GM10248 (cell line): ENCODE measurements around the gene DNAJC6.

Experiments used
- CTCF ChIA-PET: fragments of 300-600 bp; sonication (Branson Sonifier 250); formaldehyde crosslinking; extraction: SDS; loops from one replicate; lab custom pipeline; 2021; ENCODE audit warnings: antibody characterized with exemption; lab: Yijun Ruan, JAX
- POLR2A ChIA-PET: fragments of 350-650 bp; sonication (Branson Sonifier 250); formaldehyde crosslinking; extraction: SDS; loops from one replicate; lab custom pipeline; 2020; ENCODE audit warnings: antibody characterized with exemption; lab: Yijun Ruan, JAX
- DNase-seq: peaks from one replicate; pipeline ENCODE4 v3.0.0; 2012; ENCODE audit errors: extremely low spot score
- CTCF ChIP-seq: IDR thresholded peaks from 2 replicates; pipeline ENCODE4 v1.5.1; 2012; ENCODE audit warnings: mild to moderate bottlenecking, low read depth; ENCODE audit errors: extremely low read depth, missing control alignments, control extremely low read depth

DNAJC6 gene

GRCh38 chr1:65456481-65456880, 147.1 kb downstream of the DNAJC6 start:
- POLR2A ChIA-PET, result no interaction called here
- CTCF ChIA-PET, result no interaction called here
- no peak for TF ChIP-seq CTCF

DNA sequence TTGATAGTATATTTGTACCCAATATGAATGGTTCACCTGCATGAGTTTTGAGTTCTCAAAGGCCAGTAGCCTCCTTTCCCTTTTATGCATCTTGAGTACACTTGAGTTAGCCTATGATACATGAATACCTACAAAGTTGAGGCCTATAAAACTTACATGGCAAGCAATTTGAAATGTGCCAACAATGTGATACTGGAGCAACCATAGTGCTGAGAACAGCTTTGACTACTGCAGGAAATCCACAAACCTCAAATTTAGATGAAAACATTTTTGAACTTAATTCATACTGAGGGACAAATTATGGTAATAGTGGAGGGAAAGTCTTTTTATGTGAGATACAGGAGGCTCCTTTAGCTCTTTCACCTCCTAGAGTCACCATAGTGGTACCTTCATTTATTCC, 148.5 kb downstream of the DNAJC6 start:
- POLR2A ChIA-PET, result no interaction called here
- DNase-seq, result no peak
- no peak for TF ChIP-seq CTCF
- CTCF ChIA-PET, result interaction anchor here (1.5 to 2.7 kb wide), 2 partner anchors 16 to 113 kb away, joined by 3 to 20 read pairs; no protein-coding TSS in a partner anchor

More at GRCh38 chr1:65456481-65456880, 147.1 kb downstream of the DNAJC6 start:
- DNase-seq, result no peak

DNA sequence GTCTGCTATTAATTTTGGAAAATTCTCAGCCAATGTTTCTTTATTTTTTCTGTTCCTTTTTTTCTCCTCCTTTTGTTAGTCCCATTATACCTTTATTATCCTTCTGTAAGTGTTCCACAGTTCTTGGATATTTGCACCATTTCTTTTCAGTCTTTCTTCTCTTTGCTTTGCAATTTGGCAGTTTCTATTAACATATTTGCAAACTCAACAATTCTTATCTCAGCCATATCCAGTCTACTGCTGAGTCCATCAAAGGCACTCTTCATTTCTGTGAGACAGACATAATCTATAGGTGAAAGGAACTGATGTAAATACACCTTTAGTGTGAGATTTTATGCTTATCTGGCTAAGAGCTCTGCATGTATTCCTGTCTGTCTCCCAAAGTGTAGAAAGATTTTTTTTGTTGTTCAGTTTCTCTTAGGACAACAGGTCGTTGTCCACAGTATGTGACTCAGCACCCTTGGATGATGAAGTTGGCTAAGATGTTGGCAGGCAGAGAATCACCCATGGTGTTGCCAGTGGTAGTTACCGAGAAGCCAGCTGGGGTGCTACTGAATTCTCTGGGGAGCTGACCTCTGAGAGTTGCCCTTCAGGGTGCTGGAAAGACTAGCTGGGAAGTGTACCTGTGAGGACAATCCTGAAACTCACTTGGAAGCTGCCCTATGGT, 149.5 kb downstream of the DNAJC6 start:
- TF ChIP-seq CTCF, result no peak
- POLR2A ChIA-PET, result no interaction called here
- CTCF ChIA-PET, result interaction anchor here (0.7 to 2.7 kb wide), 25 partner anchors 10 to 520 kb away, joined by 3 to 20 read pairs (median 5); partner anchors contain the start of genes LEPR and LEPROT
- no peak for DNase-seq

DNA sequence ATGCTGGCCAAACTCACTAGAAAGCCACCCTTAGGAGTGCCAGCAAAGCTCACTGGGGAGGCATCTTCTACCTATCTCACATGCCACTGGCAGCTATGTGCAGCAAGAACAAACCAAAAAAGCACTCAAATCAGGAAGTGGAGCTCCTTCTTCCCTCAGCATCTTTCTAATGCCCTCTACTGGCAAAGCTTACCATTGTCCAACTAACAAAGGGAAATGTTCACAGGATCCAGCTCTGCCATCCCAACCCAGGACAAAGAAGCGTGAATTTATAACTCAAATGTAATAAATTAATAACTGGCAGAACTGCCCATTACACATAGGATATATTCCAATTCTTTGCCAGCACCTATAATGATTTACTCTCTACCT, 150.0 kb downstream of the DNAJC6 start:
- peak; percentile 34 for DNase-seq
- ChIA-PET CTCF (interaction anchor here (0.7 to 2.7 kb wide), 25 partner anchors 9 to 520 kb away, joined by 3 to 20 read pairs (median 5); partner anchors contain the start of genes LEPR and LEPROT), POLR2A (no interaction called here)

More for the DNA sequence above, 150.0 kb downstream of the DNAJC6 start:
- TF ChIP-seq CTCF, result peak; percentile 46
